Measurements from ENCODE around the gene GRIA4. TPM values are rescaled to one million over a fixed set of nuclear protein-coding genes. Genes with fewer than 3 reads are reported as not detected.

GRIA4 gene
- polyA plus RNA-seq, 2 of the 4 experiments (the other 2 are of a cell fraction), result not detected

- ChIA-PET CTCF (no interaction called here), POLR2A (no interaction called here)
- no peak for DNase-seq (ENCODE audit: low read depth in 1 of 2, low spot score in 1 of 2)
- no peak for ATAC-seq
- FAIRE-seq, result no peak
- TF ChIP-seq RAD21 (conservative IDR thresholded peaks at IDR 0.05 in 1 of 2, IDR thresholded peaks at IDR 0.05 in 1 of 2) (no peak), EHF (CRISPR knock-in tag; IDR thresholded peaks at IDR 0.05) (no peak), NPAS2 (CRISPR knock-in tag; IDR thresholded peaks at IDR 0.05; ENCODE audit: borderline replicate concordance) (no peak), ESRRA (IDR thresholded peaks at IDR 0.05; ENCODE audit: borderline replicate concordance, low read length) (no peak)
- no peaks in the 10 kb centered on the region for H3K9me3 ChIP-seq
- no peak overlapping the region for H3K4me3 ChIP-seq
- H3K4me2 ChIP-seq, result no peak overlapping the region
- no peak overlapping the region for H3K27ac ChIP-seq
- H3K4me1 ChIP-seq, result no peaks in the 10 kb centered on the region
Measured at GRCh38 chr11:105619556-105619955, 9.7 kb downstream of the GRIA4 start.

GRCh38 chr11:105622016-105622415, 12.1 kb downstream of the GRIA4 start:
- no peak for DNase-seq (ENCODE audit: low read depth in 1 of 2, low spot score in 1 of 2)
- 8% methylated on average over 2 of the region's 2 CpGs for WGBS (ENCODE audit: missing lambda C conversion rate)
- ChIA-PET CTCF (no interaction called here), POLR2A (no interaction called here)
- Histone ChIP-seq H3K4me1 (no peaks in the 10 kb centered on the region), H3K4me3 (no peak overlapping the region), H3K27ac (no peak overlapping the region), H3K9me3 (no peaks in the 10 kb centered on the region), H3K4me2 (no peak overlapping the region)
- FAIRE-seq, result no peak
- TF ChIP-seq POLR2AphosphoS2 (conservative IDR thresholded peaks at IDR 0.05; ENCODE audit: low read length) (no peak), SMC3 (IDR thresholded peaks at IDR 0.05) (no peak), NR3C1 (IDR thresholded peaks at IDR 0.05) (no peak), CHD2 (IDR thresholded peaks at IDR 0.05; ENCODE audit: low read length, partially characterized antibody) (no peak), RCOR1 (IDR thresholded peaks at IDR 0.05; ENCODE audit: low read depth, low read length) (no peak), ELK1 (IDR thresholded peaks at IDR 0.05; ENCODE audit: low read depth, low read length) (no peak), RNF2 (IDR thresholded peaks at IDR 0.05; ENCODE audit: borderline replicate concordance, low read depth) (no peak), CEBPB (IDR thresholded peaks at IDR 0.05) (no peak), CTCF (IDR thresholded peaks at IDR 0.05) (no peak), ZNF302 (CRISPR knock-in tag; IDR thresholded peaks at IDR 0.05) (no peak), HMGXB4 (CRISPR knock-in tag; IDR thresholded peaks at IDR 0.05; ENCODE audit: borderline replicate concordance) (no peak), FOSB (CRISPR knock-in tag; IDR thresholded peaks at IDR 0.05) (no peak), HOXB5 (CRISPR knock-in tag; IDR thresholded peaks at IDR 0.05) (no peak), KDM5A (IDR thresholded peaks at IDR 0.05) (no peak), ZFP36 (IDR thresholded peaks at IDR 0.05; ENCODE audit: borderline replicate concordance, partially characterized antibody) (no peak), PHF8 (IDR thresholded peaks at IDR 0.05; ENCODE audit: borderline replicate concordance, low read depth) (no peak)
- no peak for ATAC-seq

GRCh38 chr11:105632316-105632715, 22.4 kb downstream of the GRIA4 start:
- FAIRE-seq, result no peak
- no peak overlapping the region for H3K27ac ChIP-seq
- H3K4me1 ChIP-seq, result no peaks in the 10 kb centered on the region
- CTCF ChIA-PET, result no interaction called here
- DNase-seq (ENCODE audit: low read depth in 1 of 2, low spot score in 1 of 2), result no peak
- POLR2A ChIA-PET, result no interaction called here
- H3K4me3 ChIP-seq, result no peak overlapping the region
- no peak overlapping the region for H3K4me2 ChIP-seq
- no peak for ATAC-seq
- TF ChIP-seq NR3C1 (IDR thresholded peaks at IDR 0.05) (no peak), FOXS1 (CRISPR knock-in tag; IDR thresholded peaks at IDR 0.05) (no peak), USF2 (IDR thresholded peaks at IDR 0.05) (no peak), EP300 (IDR thresholded peaks at IDR 0.05) (no peak), SMC3 (IDR thresholded peaks at IDR 0.05) (no peak), KDM1A (IDR thresholded peaks at IDR 0.05; ENCODE audit: low read depth) (no peak), RCOR1 (IDR thresholded peaks at IDR 0.05; ENCODE audit: low read depth, low read length) (no peak), KDM5A (IDR thresholded peaks at IDR 0.05) (no peak)
- no peaks in the 10 kb centered on the region for H3K9me3 ChIP-seq

All from A549 (cell line).